Measurements from ENCODE around the gene ZNF772. TPM values are rescaled to one million over a fixed set of nuclear protein-coding genes. Genes with fewer than 3 reads are reported as not detected.

ZNF772 gene
- polyA plus RNA-seq, 3 donors, result 0.32 to 1.2 (median 0.99) TPM

GRCh38 chr19:57435062-57435978, 42.0 kb downstream of the ZNF772 start, which contains the start of gene ZNF749:
Gene ZNF749, plus strand, starts transcription at chr19:57435325. Its CDS starts 254 bp downstream, at chr19:57435579.
- Histone ChIP-seq H3K4me1 (ENCODE audit: control insufficient read depth in 1 of 2, insufficient read depth in 2 of 2, low read length in 2 of 2) (peaks cover 13 to 20% of the 10 kb centered on the region in 2 donors), H3K9ac (ENCODE audit: insufficient read depth, low read length, poor library complexity, severe bottlenecking) (peak within 1 kb of the TSS; percentile 68), H3K27ac (ENCODE audit: low read depth in 1 of 2, low read length in 2 of 2) (peak within 1 kb of the TSS in 1 of 2 donors; percentile 55), H2AFZ (ENCODE audit: insufficient read depth, low read depth, low read length, poor library complexity, severe bottlenecking) (peak within 1 kb of the TSS; percentile 90), H3K4me2 (replicated peaks; ENCODE audit: extremely low read depth, low read length, poor library complexity, severe bottlenecking) (peak within 1 kb of the TSS; percentile 80), H3K9me3 (replicated peaks in 1 of 2; ENCODE audit: control insufficient read depth in 1 of 2, insufficient read depth in 1 of 2, low read length in 2 of 2) (peaks cover 29 to 37% of the 10 kb centered on the region in 2 donors), H3K79me2 (ENCODE audit: insufficient read depth, low read length) (peaks cover 13% of the 10 kb centered on the region), H3K27me3 (ENCODE audit: control insufficient read depth in 2 of 2, insufficient read depth in 2 of 2, low read length in 2 of 2) (no peaks in the 10 kb centered on the region), H3K4me3 (replicated peaks in 1 of 3; ENCODE audit: low read depth in 2 of 3, low read length in 3 of 3) (peak within 1 kb of the TSS; percentile 66 to 80 (median 72)), H4K20me1 (ENCODE audit: insufficient read depth, low read length) (no peaks in the 10 kb centered on the region), H3K36me3 (replicated peaks in 1 of 2; ENCODE audit: control insufficient read depth in 1 of 2, insufficient read depth in 2 of 2, low read length in 2 of 2) (peaks cover 0 to 14% of the 10 kb centered on the region in 2 donors)
- Mint-ChIP-seq H3K9me3 (peaks cover 28 to 62% (median 41%) of the 10 kb centered on the region in 7 donors), H3K4me1 (peaks cover 22% of the 10 kb centered on the region), H3K27ac (peak within 1 kb of the TSS; percentile 49 to 89 (median 69)), H3K4me3 (peak within 1 kb of the TSS; percentile 91 to 96), H3K36me3 (peaks cover 12 to 19% of the 10 kb centered on the region in 2 donors), H3K27me3 (ENCODE audit: low read depth in 3 of 3) (peaks cover 0 to 4% (median 1%) of the 10 kb centered on the region in 3 donors)
- TF ChIP-seq CTCF (IDR thresholded peaks at IDR 0.05), result no peak
- intact Hi-C loops (cut with micrococcal nuclease), result loop anchor here (2.0 to 10.0 kb wide), 4 partner anchors 25 to 71 kb away; partner anchors contain the start of genes ZNF17 (in 2 of the 2), TRAPPC2B (in 1 of the 2), ZNF419 (in 1 of the 2) and ZNF547 (in 1 of the 2)
- peak; percentile 94 to 98 (median 94) for DNase-seq
- under 1% methylated on average over 59 of the region's 61 CpGs for WGBS (ENCODE audit: insufficient coverage)

- Mint-ChIP-seq H3K27me3 (ENCODE audit: low read depth in 3 of 3) (peaks cover 0 to 4% (median 1%) of the 10 kb centered on the region in 3 donors), H3K27ac (peak overlapping the region in 5 of 7 donors; percentile 63 to 79 (median 65)), H3K36me3 (peaks cover 12 to 15% of the 10 kb centered on the region in 2 donors), H3K9me3 (peaks cover 26 to 56% (median 41%) of the 10 kb centered on the region in 7 donors), H3K4me1 (peaks cover 22% of the 10 kb centered on the region), H3K4me3 (peak overlapping the region; percentile 91 to 96)
- H3K79me2 ChIP-seq (ENCODE audit: insufficient read depth, low read length), result peaks cover 13% of the 10 kb centered on the region
- peak overlapping the region; percentile 52 to 80 (median 72) for H3K4me3 ChIP-seq (replicated peaks in 1 of 3; ENCODE audit: low read depth in 2 of 3, low read length in 3 of 3)
- no peak overlapping the region for H3K9ac ChIP-seq (ENCODE audit: insufficient read depth, low read length, poor library complexity, severe bottlenecking)
- no peaks in the 10 kb centered on the region for H4K20me1 ChIP-seq (ENCODE audit: insufficient read depth, low read length)
- peaks cover 13 to 20% of the 10 kb centered on the region in 2 donors for H3K4me1 ChIP-seq (ENCODE audit: control insufficient read depth in 1 of 2, insufficient read depth in 2 of 2, low read length in 2 of 2)
- H3K27ac ChIP-seq (ENCODE audit: low read depth in 1 of 2, low read length in 2 of 2), result peak overlapping the region in 1 of 2 donors; percentile 55
- no peak for TF ChIP-seq CTCF (IDR thresholded peaks at IDR 0.05)
- intact Hi-C loops (cut with micrococcal nuclease), result loop anchor here (2.0 to 10.0 kb wide), 4 partner anchors 24 to 70 kb away; partner anchors contain the start of genes ZNF17 (in 2 of the 2), TRAPPC2B (in 1 of the 2), ZNF419 (in 1 of the 2) and ZNF547 (in 1 of the 2)
- WGBS (ENCODE audit: insufficient coverage), result 24% methylated on average over 10 of the region's 15 CpGs
- H3K27me3 ChIP-seq (ENCODE audit: control insufficient read depth in 2 of 2, insufficient read depth in 2 of 2, low read length in 2 of 2), result no peaks in the 10 kb centered on the region
- H3K36me3 ChIP-seq (replicated peaks in 1 of 2; ENCODE audit: control insufficient read depth in 1 of 2, insufficient read depth in 2 of 2, low read length in 2 of 2), result peaks cover 0 to 14% of the 10 kb centered on the region in 2 donors
- H3K9me3 ChIP-seq (replicated peaks in 1 of 2; ENCODE audit: control insufficient read depth in 1 of 2, insufficient read depth in 1 of 2, low read length in 2 of 2), result peaks cover 30 to 31% of the 10 kb centered on the region in 2 donors
- peak overlapping the region; percentile 90 for H2AFZ ChIP-seq (ENCODE audit: insufficient read depth, low read depth, low read length, poor library complexity, severe bottlenecking)
- peak in 2 of 3 donors; percentile 3 to 5 for DNase-seq
- H3K4me2 ChIP-seq (replicated peaks; ENCODE audit: extremely low read depth, low read length, poor library complexity, severe bottlenecking), result peak overlapping the region; percentile 80
Observed at GRCh38 chr19:57434386-57435061, 42.8 kb downstream of the ZNF772 start.
